SK-N-SH (cell line): ENCODE data around the gene P4HA3. TPM values are rescaled to one million over a fixed set of nuclear protein-coding genes. Genes with fewer than 3 reads are reported as not detected.
A peak's percentile ranks its signal among the peaks of the same experiment; 100 is the strongest.

Experiments used
- CTCF ChIA-PET: fragments of 300-600, 350-600 bp; formaldehyde crosslinking; extraction: SDS; loops from one replicate; lab custom pipeline; 2021; lab: Yijun Ruan, JAX
- POLR2A ChIA-PET: fragments of 350-600 bp; sonication (Branson Sonifier 250); formaldehyde crosslinking; extraction: SDS; loops from one replicate; lab custom pipeline; 2020; ENCODE audit warnings: antibody characterized with exemption, inconsistent platforms; lab: Yijun Ruan, JAX
- DNase-seq: peaks from one replicate; pipeline ENCODE4 v3.0.0; 2012
- H2AFZ ChIP-seq: fragments of 200-600 bp; sonication (generic); 2 replicates; pipeline ENCODE4 v1.8.1; 2016; ENCODE audit warnings: antibody characterized with exemption, mild to moderate bottlenecking, low read depth
- H3F3A ChIP-seq: fragments of 200-600 bp; sonication (generic); replicated peaks from 2 replicates; pipeline ENCODE3; 2016; ENCODE audit warnings: antibody characterized with exemption, mild to moderate bottlenecking; ENCODE audit not compliant: insufficient read depth
- H3K27ac ChIP-seq, 2 experiments: fragments of 200-500 bp in 1 of 2; fragments of 200-600 bp in 1 of 2; sonication (Bioruptor generic) in 1 of 2; sonication (generic), shearing (Covaris generic) in 1 of 2; 2 replicates each; pipeline versions ENCODE4 v1.5.1 to v1.6.1; 2014 to 2016; ENCODE audit warnings: low read depth in 2 of 2, inconsistent platforms in 1 of 2, low read length in 1 of 2, mild to moderate bottlenecking in 1 of 2, mixed read lengths in 1 of 2
- H3K27me3 ChIP-seq: fragments of 200-600 bp; sonication (generic), shearing (Covaris generic); 2 replicates; pipeline ENCODE4 v1.6.1; 2016; ENCODE audit warnings: mixed run types; ENCODE audit not compliant: insufficient read depth
- H3K36me3 ChIP-seq, 2 experiments: fragments of 200-500 bp in 1 of 2; fragments of 200-600 bp in 1 of 2; sonication (Bioruptor generic) in 1 of 2; sonication (generic) in 1 of 2; replicated peaks in 1 of 2; 2 replicates each; pipeline versions ENCODE3 to v1.5.1; 2014 to 2016; ENCODE audit warnings: low read length in 1 of 2, mild to moderate bottlenecking in 1 of 2; ENCODE audit not compliant: insufficient read depth in 2 of 2, control insufficient read depth in 1 of 2
- H3K4me1 ChIP-seq, 2 experiments: fragments of 200-500 bp in 1 of 2; fragments of 200-600 bp in 1 of 2; sonication (Bioruptor generic) in 1 of 2; sonication (generic), shearing (Covaris generic) in 1 of 2; 2 replicates each; pipeline versions ENCODE4 v1.5.1 to v1.6.1; 2014 to 2016; ENCODE audit warnings: low read depth in 1 of 2, low read length in 1 of 2, mixed run types in 1 of 2; ENCODE audit not compliant: insufficient read depth in 2 of 2, control insufficient read depth in 1 of 2
- H3K4me2 ChIP-seq: fragments of 200-600 bp; sonication (generic), shearing (Covaris generic); 2 replicates; pipeline ENCODE4 v1.6.1; 2017; ENCODE audit warnings: mixed run types
- H3K4me3 ChIP-seq, 2 experiments: fragments of 200-500 bp in 1 of 2; fragments of 200-600 bp in 1 of 2; sonication (Bioruptor generic) in 1 of 2; sonication (generic), shearing (Covaris generic) in 1 of 2; 2 replicates each; pipeline versions ENCODE4 v1.5.1 to v1.8.1; 2014 to 2016; ENCODE audit warnings: low read depth in 2 of 2, inconsistent platforms in 1 of 2, low read length in 1 of 2, mild to moderate bottlenecking in 1 of 2, mixed read lengths in 1 of 2, moderate library complexity in 1 of 2
- H3K79me2 ChIP-seq: fragments of 200-600 bp; sonication (generic); 2 replicates; pipeline ENCODE4 v1.8.1; 2017; ENCODE audit warnings: mild to moderate bottlenecking; ENCODE audit not compliant: insufficient read depth
- H3K9ac ChIP-seq: fragments of 200-600 bp; sonication (generic); 2 replicates; pipeline ENCODE4 v1.6.1; 2017; ENCODE audit warnings: mixed run types
- H3K9me2 ChIP-seq: fragments of 200-600 bp; sonication (generic); 2 replicates; pipeline ENCODE4 v1.6.1; 2017; ENCODE audit warnings: mixed run types
- H3K9me3 ChIP-seq: fragments of 200-600 bp; sonication (generic); 2 replicates; pipeline ENCODE4 v1.6.1; 2017; ENCODE audit warnings: mixed run types, mild to moderate bottlenecking, moderate library complexity
- H4K20me1 ChIP-seq: fragments of 200-600 bp; sonication (generic); 2 replicates; pipeline ENCODE4 v1.6.1; 2017; ENCODE audit warnings: mild to moderate bottlenecking, mixed run types; ENCODE audit not compliant: insufficient read depth
- FOSL2 ChIP-seq: IDR thresholded peaks from 2 replicates; pipeline ENCODE4 v1.4.0; 2012; ENCODE audit warnings: low read depth, mild to moderate bottlenecking, moderate library complexity, borderline replicate concordance
- MAX ChIP-seq: IDR thresholded peaks from 2 replicates; pipeline ENCODE4 v1.4.0; 2012; ENCODE audit warnings: low read depth
- MEF2A ChIP-seq: IDR thresholded peaks from 2 replicates; pipeline ENCODE4 v1.4.0; 2012; ENCODE audit warnings: low read depth, borderline replicate concordance
- RCOR1 ChIP-seq: fragments of 150-350 bp; IDR thresholded peaks from 2 replicates; pipeline ENCODE4 v1.6.1; 2017; ENCODE audit warnings: antibody characterized with exemption, low read length
- REST ChIP-seq: IDR thresholded peaks from 2 replicates; pipeline ENCODE4 v1.6.1; 2012; ENCODE audit warnings: mild to moderate bottlenecking, low read depth, low read length, moderate library complexity
- TCF12 ChIP-seq: IDR thresholded peaks from 2 replicates; pipeline ENCODE4 v1.4.0; 2012
- YY1 ChIP-seq: IDR thresholded peaks from 2 replicates; pipeline ENCODE4 v1.4.0; 2012; ENCODE audit warnings: low read depth, mild to moderate bottlenecking
- WGBS: methylation state at CpG from one replicate; pipeline ENCODE4 v1.1.6; 2017; ENCODE audit warnings: low lambda C conversion rate; 5-methylcytosine and 5-hydroxymethylcytosine counted together
- polyA plus RNA-seq, 3 experiments: library from polyadenylated mRNA; depleted of rRNA; stranded (reverse); fragments of >200 nt; gene quantifications; 2 replicates each; pipeline ENCODE4 v1.2.3, GENCODE V29; 2012

Gene P4HA3
- polyA plus RNA-seq, 1 of the 3 experiments (the other 2 are of a cell fraction): 8.4 TPM

GRCh38 chr11:74354036-74354435 lies 42.6 kb upstream of the P4HA3 start:
- Histone ChIP-seq H4K20me1 (no peaks in the 10 kb centered on the region), H2AFZ (no peak overlapping the region), H3K9me3 (no peaks in the 10 kb centered on the region), H3K4me3 (no peak overlapping the region), H3K79me2 (no peaks in the 10 kb centered on the region), H3K9ac (no peak overlapping the region), H3K36me3 (peaks cover 0 to 35% of the 10 kb centered on the region in 2 experiments), H3K4me1 (no peaks in the 10 kb centered on the region), H3K9me2 (no peaks in the 10 kb centered on the region), H3F3A (no peaks in the 10 kb centered on the region), H3K27me3 (no peaks in the 10 kb centered on the region), H3K27ac (no peak overlapping the region), H3K4me2 (no peak overlapping the region)
- TF ChIP-seq FOSL2: no peak
- POLR2A ChIA-PET: no interaction called here
- CTCF ChIA-PET: interaction anchor here (1.6 kb wide), 1 partner anchor 33 kb away, joined by 4 read pairs; no protein-coding TSS in a partner anchor
- peak; percentile 8 for DNase-seq
- WGBS: 79% methylated on average over 3 of the region's 3 CpGs

GRCh38 chr11:74347381-74347780 lies 35.9 kb upstream of the P4HA3 start:
- Histone ChIP-seq H3K27me3 (no peaks in the 10 kb centered on the region), H3K27ac (no peak overlapping the region), H3K4me3 (no peak overlapping the region), H3K4me1 (no peaks in the 10 kb centered on the region), H3K9me3 (no peaks in the 10 kb centered on the region), H4K20me1 (no peaks in the 10 kb centered on the region)
- ChIA-PET POLR2A (no interaction called here), CTCF (no interaction called here)
- DNase-seq: no peak
- TF ChIP-seq MEF2A (no peak), MAX (no peak), YY1 (no peak), TCF12 (0 out of 2 replicates have a peak, but pooled peaks have one; percentile 7), REST (peak; percentile 26; the same call in 1 of the 2 replicates)
- TF ChIP-seq, all 33 proteins: peak for 2
- Histone ChIP-seq H3F3A (no peaks in the 10 kb centered on the region), H3K36me3 (peaks cover 13 to 43% of the 10 kb centered on the region in 2 experiments), H3K4me2 (no peak overlapping the region), H3K9me2 (no peaks in the 10 kb centered on the region), H3K9ac (no peak overlapping the region), H3K79me2 (no peaks in the 10 kb centered on the region), H2AFZ (no peak overlapping the region)
- 87% methylated on average over 2 of the region's 2 CpGs for WGBS

- POLR2A ChIA-PET: no interaction called here
- Histone ChIP-seq H3F3A (no peaks in the 10 kb centered on the region), H3K27ac (no peak overlapping the region), H3K27me3 (no peaks in the 10 kb centered on the region), H2AFZ (no peak overlapping the region), H3K9me2 (no peaks in the 10 kb centered on the region), H3K9ac (no peak overlapping the region), H3K4me2 (no peak overlapping the region), H3K4me3 (no peak overlapping the region), H3K36me3 (peaks cover 15 to 38% of the 10 kb centered on the region in 2 experiments), H3K79me2 (no peaks in the 10 kb centered on the region), H4K20me1 (no peaks in the 10 kb centered on the region), H3K4me1 (no peaks in the 10 kb centered on the region), H3K9me3 (no peaks in the 10 kb centered on the region)
- 74% methylated on average over 1 of the region's 1 CpG for WGBS
- no peak for DNase-seq
- TF ChIP-seq RCOR1: no peak
- CTCF ChIA-PET: interaction anchor here (1.2 kb wide), 1 partner anchor 23 kb away, joined by 4 read pairs; no protein-coding TSS in a partner anchor
Measured at GRCh38 chr11:74345420-74345819, 34.0 kb upstream of the P4HA3 start.
